Ishikawa (cell line): Measurements from ENCODE around the gene GRIK1.

Experiments used
- CREB1 ChIP-seq: IDR thresholded peaks from 2 replicates; pipeline ENCODE4 v1.6.1; 2012; ENCODE audit warnings: low read depth
- EP300 ChIP-seq: IDR thresholded peaks from 2 replicates; pipeline ENCODE4 v1.6.1; 2012; ENCODE audit warnings: borderline replicate concordance
- FOXM1 ChIP-seq: IDR thresholded peaks from 2 replicates; pipeline ENCODE4 v1.6.1; 2012; ENCODE audit warnings: low read depth, borderline replicate concordance
- NFIC ChIP-seq: IDR thresholded peaks from 2 replicates; pipeline ENCODE4 v1.6.1; 2012
- RAD21 ChIP-seq: IDR thresholded peaks from 2 replicates; pipeline ENCODE4 v1.6.1; 2012; ENCODE audit warnings: low read depth
- REST ChIP-seq: IDR thresholded peaks from 2 replicates; pipeline ENCODE4 v1.6.1; 2012; ENCODE audit warnings: low read depth, mild to moderate bottlenecking
- TAF1 ChIP-seq: IDR thresholded peaks from 2 replicates; pipeline ENCODE4 v1.6.1; 2012; ENCODE audit warnings: low read depth, mild to moderate bottlenecking
- TEAD4 ChIP-seq: IDR thresholded peaks from 2 replicates; pipeline ENCODE4 v1.6.1; 2012
- USF1 ChIP-seq: IDR thresholded peaks from 2 replicates; pipeline ENCODE4 v1.6.1; 2012
- YY1 ChIP-seq: IDR thresholded peaks from 2 replicates; pipeline ENCODE4 v1.6.1; 2012; ENCODE audit warnings: low read depth

- TF ChIP-seq EP300 (no peak), REST (no peak), YY1 (no peak), RAD21 (no peak), TAF1 (no peak), FOXM1 (no peak), TEAD4 (no peak), NFIC (no peak), USF1 (no peak), CREB1 (no peak)
Observed at GRCh38 chr21:29896884-29897283, 42.9 kb downstream of the GRIK1 start.
